Measurements from ENCODE around the gene SUGCT.

DNA sequence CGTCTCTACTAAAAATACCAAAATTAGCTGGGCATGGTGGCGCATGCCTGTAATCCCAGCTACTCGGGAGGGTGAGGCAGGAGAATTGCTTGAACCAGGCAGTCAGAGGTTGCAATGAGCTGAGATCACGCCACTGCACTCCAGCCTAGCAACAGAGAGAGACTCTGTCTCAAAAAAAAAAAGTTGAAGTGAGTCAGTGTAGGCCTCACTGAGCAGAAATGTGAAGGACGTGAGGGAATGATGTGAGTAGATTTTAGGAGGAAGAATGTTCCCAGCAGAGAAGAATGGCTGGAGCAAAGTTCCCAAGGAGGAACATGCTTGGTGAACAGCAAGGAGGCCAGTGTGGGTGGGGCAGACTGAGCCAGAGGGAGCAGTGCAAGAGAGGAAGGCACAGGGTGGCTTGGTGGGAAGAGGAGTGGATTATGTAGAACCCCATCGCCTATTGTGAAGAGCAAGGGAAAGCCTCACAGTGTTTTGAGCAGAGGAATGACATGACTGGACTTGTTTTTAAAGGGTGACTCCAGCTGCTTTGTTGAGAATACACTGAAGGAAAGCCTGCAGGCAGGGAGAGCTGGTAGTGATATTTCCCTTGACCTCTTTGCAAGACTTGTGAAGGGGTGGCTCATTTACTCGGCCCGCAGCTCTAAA, 708.7 kb downstream of the SUGCT start:
- TF ChIP-seq, protein P1, sequence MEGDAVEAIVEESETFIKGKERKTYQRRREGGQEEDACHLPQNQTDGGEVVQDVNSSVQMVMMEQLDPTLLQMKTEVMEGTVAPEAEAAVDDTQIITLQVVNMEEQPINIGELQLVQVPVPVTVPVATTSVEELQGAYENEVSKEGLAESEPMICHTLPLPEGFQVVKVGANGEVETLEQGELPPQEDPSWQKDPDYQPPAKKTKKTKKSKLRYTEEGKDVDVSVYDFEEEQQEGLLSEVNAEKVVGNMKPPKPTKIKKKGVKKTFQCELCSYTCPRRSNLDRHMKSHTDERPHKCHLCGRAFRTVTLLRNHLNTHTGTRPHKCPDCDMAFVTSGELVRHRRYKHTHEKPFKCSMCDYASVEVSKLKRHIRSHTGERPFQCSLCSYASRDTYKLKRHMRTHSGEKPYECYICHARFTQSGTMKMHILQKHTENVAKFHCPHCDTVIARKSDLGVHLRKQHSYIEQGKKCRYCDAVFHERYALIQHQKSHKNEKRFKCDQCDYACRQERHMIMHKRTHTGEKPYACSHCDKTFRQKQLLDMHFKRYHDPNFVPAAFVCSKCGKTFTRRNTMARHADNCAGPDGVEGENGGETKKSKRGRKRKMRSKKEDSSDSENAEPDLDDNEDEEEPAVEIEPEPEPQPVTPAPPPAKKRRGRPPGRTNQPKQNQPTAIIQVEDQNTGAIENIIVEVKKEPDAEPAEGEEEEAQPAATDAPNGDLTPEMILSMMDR (IDR thresholded peaks at IDR 0.05; ENCODE audit: low read depth, low read length): no peak
- no peak for TF ChIP-seq EZH2phosphoT487 (IDR thresholded peaks at IDR 0.05; ENCODE audit: low read depth)
